Caco-2 (cell line): ENCODE results near the gene PNLIPRP2. TPM values are rescaled to one million over a fixed set of nuclear protein-coding genes. Genes with fewer than 3 reads are reported as not detected.

Experiments
- BruUV-seq: library from RNA; stranded (reverse); fragments of 400-500 nt; replicated peaks from 2 replicates; lab custom pipeline; 2021; lab: Mats Ljungman, UMichigan
- CTCF ChIA-PET: fragments of 300-600 bp; sonication (Branson Sonifier 250); formaldehyde crosslinking; loops from one replicate; lab custom pipeline; 2022; ENCODE audit warnings: antibody characterized with exemption; lab: Charles Lee
- POLR2A ChIA-PET: fragments of 300-600 bp; sonication (Branson Sonifier 250); formaldehyde crosslinking; loops from one replicate; lab custom pipeline; 2022; ENCODE audit warnings: antibody characterized with exemption; lab: Charles Lee
- DNase-seq, 2 experiments: peaks; one replicate each; pipeline versions ENCODE4 v3.0.0 to v3.0.0-alpha.2; 2020 to 2022
- H3K27me3 ChIP-seq: replicated peaks from 2 replicates; pipeline ENCODE4 v1.6.0; 2011; ENCODE audit warnings: low read length; ENCODE audit not compliant: control insufficient read depth, insufficient read depth
- H3K36me3 ChIP-seq: 2 replicates; pipeline ENCODE4 v1.5.1; 2011; ENCODE audit warnings: low read length; ENCODE audit not compliant: control insufficient read depth, insufficient read depth
- H3K4me1 ChIP-seq: fragments of 250-450 bp; sonication (Bioruptor Pico); 2 replicates; pipeline ENCODE4 v1.5.1; 2020; ENCODE audit warnings: mild to moderate bottlenecking
- H3K4me3 ChIP-seq: 2 replicates; pipeline ENCODE4 v1.5.1; 2011; ENCODE audit warnings: low read depth, mild to moderate bottlenecking, control low read depth, low read length
- H3K9me3 ChIP-seq: fragments of 250-450 bp; sonication (Bioruptor Pico); 2 replicates; pipeline ENCODE4 v1.5.1; 2020; ENCODE audit warnings: mild to moderate bottlenecking, moderate library complexity
- H3K27ac Mint-ChIP-seq: one replicate; pipeline ENCODE4 v1.8.0; 2022; ENCODE audit warnings: mixed read lengths; ENCODE audit not compliant: unreplicated experiment
- H3K27me3 Mint-ChIP-seq: one replicate; pipeline ENCODE4 v1.8.0; 2022; ENCODE audit warnings: mixed read lengths; ENCODE audit not compliant: insufficient read depth, unreplicated experiment
- H3K36me3 Mint-ChIP-seq: one replicate; pipeline ENCODE4 v1.8.0; 2022; ENCODE audit warnings: mild to moderate bottlenecking, mixed read lengths; ENCODE audit not compliant: insufficient read depth, unreplicated experiment
- H3K4me1 Mint-ChIP-seq: one replicate; pipeline ENCODE4 v1.8.0; 2022; ENCODE audit warnings: low read depth, mixed read lengths; ENCODE audit not compliant: unreplicated experiment
- H3K4me3 Mint-ChIP-seq: one replicate; pipeline ENCODE4 v1.8.0; 2022; ENCODE audit warnings: mild to moderate bottlenecking, moderate library complexity, mixed read lengths; ENCODE audit not compliant: unreplicated experiment
- H3K9me3 Mint-ChIP-seq: one replicate; pipeline ENCODE4 v1.8.0; 2022; ENCODE audit warnings: mixed read lengths; ENCODE audit not compliant: unreplicated experiment
- intact Hi-C: fragments of 100-400 bp; cut with micrococcal nuclease; formaldehyde crosslinking; loops from one replicate; pipeline ENCODE4 v1.10.0; 2022; ENCODE audit not compliant: unreplicated experiment
- total RNA-seq: library from RNA; stranded (reverse); gene quantifications from 2 replicates; pipeline ENCODE4 v1.2.3, GENCODE V29; 2022
- TF ChIP-seq, protein P1 (sequence below), 2 experiments: fragments of 200-600 bp in 1 of 2; IDR thresholded peaks; 1 replicate in 1 of 2; 2 replicates in 1 of 2; pipeline versions ENCODE4 v1.5.1 to v1.8.0; 2011 to 2022; ENCODE audit warnings: antibody characterized with exemption in 1 of 2, control low read depth in 1 of 2, inconsistent platforms in 1 of 2, low read depth in 1 of 2, low read length in 1 of 2, mild to moderate bottlenecking in 1 of 2, moderate library complexity in 1 of 2; ENCODE audit not compliant: insufficient read depth in 1 of 2, severe bottlenecking in 1 of 2, unreplicated experiment in 1 of 2

Gene PNLIPRP2
- total RNA-seq, 1 experiment from 2014 or later: 1.00 TPM

DNA sequence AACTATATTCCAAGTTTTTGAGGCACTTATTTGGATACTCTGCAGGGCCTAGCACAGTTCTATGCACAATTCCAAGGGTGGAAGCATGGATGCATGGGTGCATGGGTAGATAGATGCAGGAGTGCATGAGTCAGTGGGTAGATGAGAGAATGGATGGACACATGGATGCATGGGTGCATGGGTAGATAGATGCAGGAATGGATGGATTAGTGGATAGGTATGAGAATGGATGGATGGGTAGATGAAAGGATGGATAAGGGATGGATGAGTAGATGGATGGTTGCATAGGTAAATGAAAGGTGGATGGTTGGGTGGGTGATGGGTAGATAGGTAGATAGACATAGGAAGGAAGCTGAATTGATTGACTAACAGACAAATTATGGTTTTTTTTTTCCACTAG, 15.6 kb downstream of the PNLIPRP2 start:
- Histone ChIP-seq H3K27me3 (no peaks in the 10 kb centered on the region), H3K9me3 (no peaks in the 10 kb centered on the region; the same call in 1 of the 2 replicates), H3K4me1 (no peaks in the 10 kb centered on the region), H3K4me3 (no peak overlapping the region), H3K36me3 (no peaks in the 10 kb centered on the region)
- DNase-seq: no peak
- TF ChIP-seq, protein P1, sequence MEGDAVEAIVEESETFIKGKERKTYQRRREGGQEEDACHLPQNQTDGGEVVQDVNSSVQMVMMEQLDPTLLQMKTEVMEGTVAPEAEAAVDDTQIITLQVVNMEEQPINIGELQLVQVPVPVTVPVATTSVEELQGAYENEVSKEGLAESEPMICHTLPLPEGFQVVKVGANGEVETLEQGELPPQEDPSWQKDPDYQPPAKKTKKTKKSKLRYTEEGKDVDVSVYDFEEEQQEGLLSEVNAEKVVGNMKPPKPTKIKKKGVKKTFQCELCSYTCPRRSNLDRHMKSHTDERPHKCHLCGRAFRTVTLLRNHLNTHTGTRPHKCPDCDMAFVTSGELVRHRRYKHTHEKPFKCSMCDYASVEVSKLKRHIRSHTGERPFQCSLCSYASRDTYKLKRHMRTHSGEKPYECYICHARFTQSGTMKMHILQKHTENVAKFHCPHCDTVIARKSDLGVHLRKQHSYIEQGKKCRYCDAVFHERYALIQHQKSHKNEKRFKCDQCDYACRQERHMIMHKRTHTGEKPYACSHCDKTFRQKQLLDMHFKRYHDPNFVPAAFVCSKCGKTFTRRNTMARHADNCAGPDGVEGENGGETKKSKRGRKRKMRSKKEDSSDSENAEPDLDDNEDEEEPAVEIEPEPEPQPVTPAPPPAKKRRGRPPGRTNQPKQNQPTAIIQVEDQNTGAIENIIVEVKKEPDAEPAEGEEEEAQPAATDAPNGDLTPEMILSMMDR (IDR thresholded peaks at IDR 0.05; ENCODE audit: insufficient read depth in 1 of 2, low read depth in 1 of 2, low read length in 1 of 2, severe bottlenecking in 1 of 2, unreplicated experiment in 1 of 2): no peak
- no TSS peak for BruUV-seq
- Mint-ChIP-seq H3K4me1 (no peaks in the 10 kb centered on the region), H3K36me3 (no peaks in the 10 kb centered on the region), H3K27me3 (peaks cover 3% of the 10 kb centered on the region), H3K9me3 (peaks cover 7% of the 10 kb centered on the region), H3K4me3 (no peak overlapping the region), H3K27ac (no peak overlapping the region)
- ChIA-PET POLR2A (no interaction called here), CTCF (no interaction called here)
- intact Hi-C loops: no loop called here

DNA sequence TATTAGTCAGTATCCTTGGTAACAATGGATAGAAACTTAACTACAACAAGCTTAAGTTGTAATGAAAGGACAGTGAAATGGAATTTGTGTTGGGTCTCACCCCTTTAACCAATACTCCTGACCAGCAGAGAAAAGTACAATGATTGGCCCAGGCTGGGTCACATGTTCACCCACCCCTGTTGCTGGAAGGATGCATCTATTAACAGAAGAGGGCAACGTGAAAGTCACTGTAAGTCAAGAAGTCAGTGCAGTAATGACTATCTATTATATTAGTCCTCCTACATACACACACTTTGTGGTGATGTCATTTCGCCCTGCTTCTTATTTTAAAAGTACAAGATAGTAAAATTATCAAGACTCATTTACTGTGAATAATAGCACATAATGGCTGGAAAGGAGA, 16.2 kb downstream of the PNLIPRP2 start:
- Histone ChIP-seq H3K4me1 (no peaks in the 10 kb centered on the region), H3K9me3 (no peaks in the 10 kb centered on the region; the same call in 1 of the 2 replicates), H3K4me3 (no peak overlapping the region), H3K36me3 (no peaks in the 10 kb centered on the region), H3K27me3 (no peaks in the 10 kb centered on the region)
- no TSS peak for BruUV-seq
- ChIA-PET CTCF (no interaction called here), POLR2A (no interaction called here)
- TF ChIP-seq, protein P1 (IDR thresholded peaks at IDR 0.05; ENCODE audit: insufficient read depth in 1 of 2, low read depth in 1 of 2, low read length in 1 of 2, severe bottlenecking in 1 of 2, unreplicated experiment in 1 of 2): no peak
- H3K27ac Mint-ChIP-seq: no peak overlapping the region
- no peaks in the 10 kb centered on the region for H3K4me1 Mint-ChIP-seq
- peaks cover 3% of the 10 kb centered on the region for H3K27me3 Mint-ChIP-seq
- peaks cover 7% of the 10 kb centered on the region for H3K9me3 Mint-ChIP-seq
- no peaks in the 10 kb centered on the region for H3K36me3 Mint-ChIP-seq
- no peak overlapping the region for H3K4me3 Mint-ChIP-seq
- DNase-seq: no peak
- intact Hi-C loops: no loop called here

DNA sequence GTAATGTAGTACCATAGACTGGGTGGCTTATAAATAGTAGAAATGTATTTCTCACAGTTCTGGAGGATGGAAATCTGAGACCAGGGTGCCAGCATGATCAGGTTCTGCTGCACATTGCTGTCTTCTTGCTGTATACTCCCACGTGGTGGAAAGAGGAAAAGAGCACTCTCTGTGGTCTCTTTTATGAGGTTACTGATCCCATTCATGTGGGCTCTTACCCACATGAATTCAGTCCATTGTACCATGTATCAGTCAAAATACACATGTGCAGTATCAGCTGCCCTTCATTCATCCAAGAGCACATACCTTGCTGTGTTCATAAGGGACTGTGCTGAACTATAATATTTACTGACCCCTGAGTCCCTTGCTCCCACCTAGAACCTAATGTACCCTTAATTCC, 17.1 kb downstream of the PNLIPRP2 start:
- Mint-ChIP-seq H3K4me1 (no peaks in the 10 kb centered on the region), H3K27me3 (peaks cover 7% of the 10 kb centered on the region), H3K36me3 (no peaks in the 10 kb centered on the region), H3K27ac (no peak overlapping the region), H3K4me3 (no peak overlapping the region), H3K9me3 (peaks cover 7% of the 10 kb centered on the region)
- H3K4me1 ChIP-seq: no peaks in the 10 kb centered on the region
- no peaks in the 10 kb centered on the region for H3K27me3 ChIP-seq
- no peak for DNase-seq
- BruUV-seq: no TSS peak
- H3K4me3 ChIP-seq: no peak overlapping the region
- TF ChIP-seq, protein P1 (IDR thresholded peaks at IDR 0.05; ENCODE audit: insufficient read depth in 1 of 2, low read depth in 1 of 2, low read length in 1 of 2, severe bottlenecking in 1 of 2, unreplicated experiment in 1 of 2): no peak
- POLR2A ChIA-PET: no interaction called here
- H3K9me3 ChIP-seq: no peaks in the 10 kb centered on the region; the same call in 1 of the 2 replicates
- H3K36me3 ChIP-seq: no peaks in the 10 kb centered on the region
- intact Hi-C loops: no loop called here
- CTCF ChIA-PET: no interaction called here
